Measurements from ENCODE around the gene ACVR2A. TPM values are rescaled to one million over a fixed set of nuclear protein-coding genes. Genes with fewer than 3 reads are reported as not detected.

ACVR2A gene
- total RNA-seq (2012; rRNA removed) (6.8 and 11.1 TPM in 2 replicates), polyA plus RNA-seq (2012; rRNA removed) (1.7 and 1.8 TPM in 2 replicates), Bru-seq, nascent RNA (percentile 79 among the genes with signal in this experiment), BruChase-seq, experiment 1, labeled RNA remaining after a 6-hour chase (percentile 53 among the genes with signal in this experiment), BruChase-seq, experiment 2, labeled RNA remaining after a 2-hour chase (percentile 72 among the genes with signal in this experiment)
- polyA plus RNA-seq (2012; cell fraction: cytosol; rRNA removed): 0.17 and 0.27 TPM in 2 replicates
- 0.50 and 6.1 TPM in 2 replicates for polyA plus RNA-seq (2012; cell fraction: nucleus; rRNA removed; ENCODE audit: low replicate concordance)
- long read RNA-seq, full-length matches to known transcripts: 4 of 12 reads
- long read RNA-seq, partial matches to known transcripts: 2 of 12 reads
- long read RNA-seq, other reads (novel, unspliced or antisense): 6 of 12 reads

DNA sequence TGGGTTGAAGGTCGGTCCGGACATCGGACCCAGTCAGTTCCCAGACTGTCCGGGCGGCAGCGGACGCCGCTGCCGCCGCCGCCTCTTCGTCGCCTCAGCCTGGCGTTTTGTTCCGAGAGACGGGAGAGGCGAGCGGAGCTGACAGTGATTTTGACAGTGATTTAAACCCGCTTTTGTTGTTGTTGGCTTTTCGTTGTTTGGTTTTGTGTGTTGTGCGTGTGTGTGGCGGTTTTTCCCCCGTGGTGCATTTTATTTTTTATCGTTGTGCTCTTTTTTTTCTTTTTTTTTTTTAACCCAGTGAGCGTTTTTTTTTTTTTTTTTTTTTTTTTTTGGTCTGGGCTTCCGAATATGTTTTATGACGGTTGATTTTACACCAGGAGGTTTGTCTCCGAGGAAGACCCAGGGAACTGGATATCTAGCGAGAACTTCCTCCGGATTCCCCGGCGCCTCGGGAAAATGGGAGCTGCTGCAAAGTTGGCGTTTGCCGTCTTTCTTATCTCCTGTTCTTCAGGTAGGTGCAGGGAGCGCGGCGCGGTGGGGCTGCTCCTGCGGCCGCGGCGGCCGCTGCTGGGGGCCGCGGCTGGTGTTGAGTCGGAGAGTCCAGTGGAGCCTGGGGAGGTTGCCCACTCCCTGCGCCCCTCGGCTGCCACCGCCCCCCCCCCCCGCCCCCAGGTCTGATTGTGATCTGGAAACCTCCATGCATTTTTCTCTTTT is at the start of gene ACVR2A:
Gene ACVR2A (plus strand): TSS at position 333 of the 714 bp plus-strand sequence. CDS start 124 bp downstream, at position 457.
- in situ Hi-C loops (cut with MboI; ENCODE audit: low sequenced_read_pairs): no loop called here

More for the DNA sequence above, at the start of gene ACVR2A:
- peaks cover 15 to 22% of the 10 kb centered on the region in 2 experiments for H3K79me1 ChIP-seq (ENCODE audit: low read depth in 1 of 2, low read length in 2 of 2)
- H3K14ac ChIP-seq (replicated peaks; ENCODE audit: low read depth, low read length): peak within 1 kb of the TSS; percentile 91
- ChIA-PET CTCF (interaction anchor here (0.7 kb wide), 1 partner anchor 66 kb away, joined by 3 read pairs; no protein-coding TSS in a partner anchor), POLR2A (ENCODE audit: unreplicated experiment) (no interaction called here)
- peak within 1 kb of the TSS; percentile 96 for H3K4me3 ChIP-seq (ENCODE audit: insufficient read depth, low read depth, low read length)
- H3K27ac ChIP-seq (ENCODE audit: insufficient read depth, low read length): peak within 1 kb of the TSS; percentile 93
- H2AFZ ChIP-seq (replicated peaks; ENCODE audit: low read length, poor library complexity): peak within 1 kb of the TSS; percentile 98
- peak within 1 kb of the TSS; percentile 10 to 82; a peak in 2 of 4 replicates for H4K8ac ChIP-seq (ENCODE audit: low read depth in 2 of 2, low read length in 2 of 2)
- DNase-seq (peak; percentile 28), ATAC-seq (ENCODE audit: low read depth) (peak; percentile 44)
- H2AK9ac ChIP-seq (replicated peaks; ENCODE audit: low read depth, low read length, poor library complexity): peak within 1 kb of the TSS; percentile 8
- dilution Hi-C loops (cut with HindIII; ENCODE audit: low sequenced_read_pairs, unreplicated experiment): no loop called here
- BruUV-seq (replicated peaks): TSS peak; percentile 75
- peak within 1 kb of the TSS; percentile 67 for H2BK5ac ChIP-seq (ENCODE audit: low read depth, low read length, poor library complexity, severe bottlenecking)
- intact Hi-C loops (cut with micrococcal nuclease): loop anchor here (2.0 to 5.0 kb wide), 3 partner anchors 66 to 793 kb away; no protein-coding TSS in a partner anchor
- peak within 1 kb of the TSS; percentile 90 for H3K4me2 ChIP-seq (ENCODE audit: low read depth, low read length)
- H3K9me1 ChIP-seq (ENCODE audit: insufficient read depth, low read length): no peaks in the 10 kb centered on the region
- H3K9ac ChIP-seq (ENCODE audit: low read depth, low read length): peak within 1 kb of the TSS; percentile 94
- H3K4me1 ChIP-seq (ENCODE audit: control insufficient read depth, insufficient read depth, low read length): peaks cover 3% of the 10 kb centered on the region; the same call in 1 of the 2 replicates
- peak within 1 kb of the TSS; percentile 36; the same call in 1 of the 2 replicates for H4K5ac ChIP-seq (ENCODE audit: low read depth, low read length)
- no peaks in the 10 kb centered on the region for H3K27me3 ChIP-seq (ENCODE audit: control insufficient read depth, insufficient read depth, low read length)
- H2BK15ac ChIP-seq (ENCODE audit: low read depth, low read length): no peak within 1 kb of the TSS
- H3K56ac ChIP-seq (ENCODE audit: extremely low read depth, insufficient read depth, low read length): peak within 1 kb of the TSS; percentile 80
- peaks cover 6% of the 10 kb centered on the region; the same call in 1 of the 2 replicates for H4K20me1 ChIP-seq (ENCODE audit: insufficient read depth, low read length)
- no peak within 1 kb of the TSS for H2BK20ac ChIP-seq (ENCODE audit: low read depth, low read length)
- WGBS, 2 experiments (ENCODE audit: extremely low coverage in 2 of 2, insufficient read length in 1 of 2): no CpG with 5 or more reads among the region's 51 CpGs
- peak within 1 kb of the TSS; percentile 38 for H4K91ac ChIP-seq (ENCODE audit: insufficient read depth, low read depth, low read length)
- H3K4ac ChIP-seq (ENCODE audit: low read depth, low read length): peak within 1 kb of the TSS; percentile 84
- H3K18ac ChIP-seq (ENCODE audit: low read depth, low read length): peak within 1 kb of the TSS; percentile 87
- no peaks in the 10 kb centered on the region for H3K9me3 ChIP-seq (ENCODE audit: control insufficient read depth, insufficient read depth, low read length)
- H2BK120ac ChIP-seq (ENCODE audit: low read depth, low read length): peak within 1 kb of the TSS; percentile 80
- peak within 1 kb of the TSS; percentile 95 for H3K23ac ChIP-seq (ENCODE audit: low read depth, low read length)
- TF ChIP-seq, protein P1, sequence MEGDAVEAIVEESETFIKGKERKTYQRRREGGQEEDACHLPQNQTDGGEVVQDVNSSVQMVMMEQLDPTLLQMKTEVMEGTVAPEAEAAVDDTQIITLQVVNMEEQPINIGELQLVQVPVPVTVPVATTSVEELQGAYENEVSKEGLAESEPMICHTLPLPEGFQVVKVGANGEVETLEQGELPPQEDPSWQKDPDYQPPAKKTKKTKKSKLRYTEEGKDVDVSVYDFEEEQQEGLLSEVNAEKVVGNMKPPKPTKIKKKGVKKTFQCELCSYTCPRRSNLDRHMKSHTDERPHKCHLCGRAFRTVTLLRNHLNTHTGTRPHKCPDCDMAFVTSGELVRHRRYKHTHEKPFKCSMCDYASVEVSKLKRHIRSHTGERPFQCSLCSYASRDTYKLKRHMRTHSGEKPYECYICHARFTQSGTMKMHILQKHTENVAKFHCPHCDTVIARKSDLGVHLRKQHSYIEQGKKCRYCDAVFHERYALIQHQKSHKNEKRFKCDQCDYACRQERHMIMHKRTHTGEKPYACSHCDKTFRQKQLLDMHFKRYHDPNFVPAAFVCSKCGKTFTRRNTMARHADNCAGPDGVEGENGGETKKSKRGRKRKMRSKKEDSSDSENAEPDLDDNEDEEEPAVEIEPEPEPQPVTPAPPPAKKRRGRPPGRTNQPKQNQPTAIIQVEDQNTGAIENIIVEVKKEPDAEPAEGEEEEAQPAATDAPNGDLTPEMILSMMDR (conservative IDR thresholded peaks at IDR 0.05; ENCODE audit: low read depth, low read length): no peak
- no peak for TF ChIP-seq SMC3 (IDR thresholded peaks at IDR 0.05; ENCODE audit: low read depth, low read length)
- no peak for TF ChIP-seq CHD1 (IDR thresholded peaks at IDR 0.05; ENCODE audit: low read depth, low read length)
- TF ChIP-seq, protein P2, sequence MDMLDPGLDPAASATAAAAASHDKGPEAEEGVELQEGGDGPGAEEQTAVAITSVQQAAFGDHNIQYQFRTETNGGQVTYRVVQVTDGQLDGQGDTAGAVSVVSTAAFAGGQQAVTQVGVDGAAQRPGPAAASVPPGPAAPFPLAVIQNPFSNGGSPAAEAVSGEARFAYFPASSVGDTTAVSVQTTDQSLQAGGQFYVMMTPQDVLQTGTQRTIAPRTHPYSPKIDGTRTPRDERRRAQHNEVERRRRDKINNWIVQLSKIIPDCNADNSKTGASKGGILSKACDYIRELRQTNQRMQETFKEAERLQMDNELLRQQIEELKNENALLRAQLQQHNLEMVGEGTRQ (IDR thresholded peaks at IDR 0.05; ENCODE audit: low read depth, low read length): no peak
- no peak for TF ChIP-seq POLR2A (IDR thresholded peaks at IDR 0.05; ENCODE audit: low read depth, low read length)
- no peak for TF ChIP-seq CEBPB (IDR thresholded peaks at IDR 0.05; ENCODE audit: low read depth, low read length)
- TF ChIP-seq MAZ (IDR thresholded peaks at IDR 0.05; ENCODE audit: borderline replicate concordance, low read depth, low read length): no peak
- TF ChIP-seq RFX5 (IDR thresholded peaks at IDR 0.05; ENCODE audit: low read depth, low read length): no peak
- H3K36me3 ChIP-seq (ENCODE audit: control insufficient read depth, insufficient read depth, low read length): no peaks in the 10 kb centered on the region
- no peak within 1 kb of the TSS for H2AK5ac ChIP-seq (ENCODE audit: low read depth, low read length)
